GM12864 (cell line): Measurements from ENCODE around the gene SSR3.

Source experiments
- DNase-seq: peaks from one replicate; pipeline ENCODE4 v3.0.0-alpha.2; 2011; ENCODE audit warnings: low read depth
- H3K4me3 ChIP-seq: 2 replicates; pipeline ENCODE4 v1.5.1; 2011; ENCODE audit warnings: mild to moderate bottlenecking, low read depth, low read length, control low read depth
- CTCF ChIP-seq: IDR thresholded peaks from 2 replicates; pipeline ENCODE4 v1.5.1; 2011; ENCODE audit warnings: low read depth, mild to moderate bottlenecking, moderate library complexity, low read length, control low read depth, inconsistent platforms; ENCODE audit errors: missing control alignments

SSR3 gene

GRCh38 chr3:156559321-156559720 is 4.4 kb upstream of the SSR3 start:
- H3K4me3 ChIP-seq = no peak overlapping the region
- no peak for TF ChIP-seq CTCF
- DNase-seq = no peak

GRCh38 chr3:156558389-156558788 is 3.5 kb upstream of the SSR3 start:
- no peak for TF ChIP-seq CTCF
- no peak for DNase-seq
- no peak overlapping the region for H3K4me3 ChIP-seq

GRCh38 chr3:156554515-156554841 is 439 bp downstream of the SSR3 start:
- no peak for DNase-seq
- peak overlapping the region; percentile 77 for H3K4me3 ChIP-seq

GRCh38 chr3:156553705-156554356 is 1.1 kb downstream of the SSR3 start:
- peak overlapping the region; percentile 77 for H3K4me3 ChIP-seq
- TF ChIP-seq CTCF = no peak
- DNase-seq = no peak

More at GRCh38 chr3:156554515-156554841, 439 bp downstream of the SSR3 start:
- no peak for TF ChIP-seq CTCF

GRCh38 chr3:156552973-156553372 is 1.9 kb downstream of the SSR3 start:
- DNase-seq = no peak
- H3K4me3 ChIP-seq = peak overlapping the region; percentile 77
- no peak for TF ChIP-seq CTCF

GRCh38 chr3:156551746-156552145 is 3.2 kb downstream of the SSR3 start:
- TF ChIP-seq CTCF = no peak
- no peak overlapping the region for H3K4me3 ChIP-seq
- no peak for DNase-seq

- no peak overlapping the region for H3K4me3 ChIP-seq
- no peak for DNase-seq
- no peak for TF ChIP-seq CTCF
These were observed 3.7 kb downstream of the SSR3 start for GRCh38 chr3:156551261-156551660.
